Ascending aorta (tissue), 2 donors: ENCODE results near the gene ZNF124. TPM values are rescaled to one million over a fixed set of nuclear protein-coding genes. Genes with fewer than 3 reads are reported as not detected.
A peak's percentile ranks its signal among the peaks of the same experiment; 100 is the strongest.
"Not testable (repeated sequence)": the region's sequence is repeated elsewhere in the genome, so short reads cannot be mapped to it uniquely, and the experiment has no call there.

Source experiments
- DNase-seq, 2 donors: peaks; one replicate each; pipeline ENCODE4 v3.0.0-alpha.2; 2019; ENCODE audit warnings: low spot score in 2 of 2
- H3K27ac ChIP-seq, 2 donors: fragments of 200-600 bp; sonication (generic); one replicate each; pipeline ENCODE4 v1.5.1; 2016 to 2017; ENCODE audit warnings: mild to moderate bottlenecking in 1 of 2
- H3K27me3 ChIP-seq: fragments of 200-600 bp; sonication (generic); one replicate; pipeline ENCODE4 v1.5.1; 2017
- H3K36me3 ChIP-seq, 2 donors: fragments of 200-600 bp; sonication (generic); one replicate each; pipeline ENCODE4 v1.5.1; 2016
- H3K4me1 ChIP-seq, 2 donors: fragments of 200-600 bp; sonication (generic); one replicate each; pipeline ENCODE4 v1.5.1; 2016 to 2017; ENCODE audit warnings: mild to moderate bottlenecking in 1 of 2
- H3K4me3 ChIP-seq, 2 donors: fragments of 200-600 bp; sonication (generic); one replicate each; pipeline ENCODE4 v1.5.1; 2016 to 2017; ENCODE audit warnings: mild to moderate bottlenecking in 1 of 2
- H3K9me3 ChIP-seq, 2 donors: fragments of 200-600 bp; sonication (generic); one replicate each; pipeline ENCODE4 v1.5.1; 2016
- CTCF ChIP-seq, 3 experiments: fragments of 200-600 bp in 2 of 3; fragments of 450-650 bp in 1 of 3; sonication (generic) in 2 of 3; IDR thresholded peaks; one replicate each; pipeline ENCODE4 v1.5.1; 2016 to 2019; ENCODE audit warnings: antibody characterized with exemption in 3 of 3, mild to moderate bottlenecking in 1 of 3, moderate library complexity in 1 of 3
- intact Hi-C: fragments of 100-400 bp; cut with DNase I; formaldehyde crosslinking; loops from one replicate; pipeline ENCODE4 v1.15.1; 2023
- total RNA-seq: library from RNA; depleted of rRNA; stranded (reverse); fragments of >200 nt; gene quantifications from one replicate; pipeline ENCODE4 v1.1.0, GENCODE V29; 2016

ZNF124 gene
- total RNA-seq, 1 donor from 2014 or later, result 33.1 TPM

DNA sequence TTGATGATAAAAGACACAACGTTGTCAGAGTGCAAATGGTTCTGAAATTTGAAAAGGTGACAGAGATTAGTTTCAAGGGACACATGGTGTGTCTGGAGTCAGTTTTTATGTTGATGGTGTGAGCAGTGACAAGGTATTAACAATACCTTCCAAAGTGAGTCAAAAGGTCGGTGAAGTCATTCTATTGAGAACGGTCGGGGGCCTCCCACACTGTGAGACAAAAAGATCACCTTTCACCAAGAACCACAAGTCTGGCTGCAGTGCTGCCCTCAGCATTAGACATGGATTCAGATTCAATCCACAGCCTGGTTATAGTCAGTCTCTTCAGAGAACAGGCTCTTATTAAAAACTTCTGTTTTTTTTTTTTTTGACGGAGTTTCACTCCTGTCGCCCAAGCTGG is 26.5 kb downstream of the ZNF124 start:
- no peak overlapping the region for H3K4me3 ChIP-seq
- intact Hi-C loops, result no loop called here
- H3K9me3 ChIP-seq, result peaks cover 31 to 100% of the 10 kb centered on the region in 2 donors
- H3K4me1 ChIP-seq, result no peaks in the 10 kb centered on the region
- H3K36me3 ChIP-seq, result peaks cover 7 to 20% of the 10 kb centered on the region in 2 donors
- TF ChIP-seq CTCF (IDR thresholded peaks at IDR 0.05), result no peak
- no peaks in the 10 kb centered on the region for H3K27me3 ChIP-seq
- no peak for DNase-seq
- no peak overlapping the region for H3K27ac ChIP-seq

GRCh38 chr1:247139557-247139956 is 32.3 kb downstream of the ZNF124 start:
- H3K9me3 ChIP-seq, result peaks cover 73 to 100% of the 10 kb centered on the region in 2 donors
- H3K4me3 ChIP-seq, H3K36me3 ChIP-seq, H3K4me1 ChIP-seq, H3K27me3 ChIP-seq, H3K27ac ChIP-seq, DNase-seq, intact Hi-C loops: not testable (repeated sequence)

- no peak for DNase-seq
- no peak overlapping the region for H3K4me3 ChIP-seq
- intact Hi-C loops, result loop anchor here (5.0 kb wide), 1 partner anchor 36 kb away; no protein-coding TSS in a partner anchor
- no peak for TF ChIP-seq CTCF (IDR thresholded peaks at IDR 0.05)
- H3K27me3 ChIP-seq, result no peaks in the 10 kb centered on the region
- peaks cover 3 to 5% of the 10 kb centered on the region in 2 donors for H3K36me3 ChIP-seq
- no peaks in the 10 kb centered on the region for H3K4me1 ChIP-seq
- no peak overlapping the region for H3K27ac ChIP-seq
- peaks cover 29 to 64% of the 10 kb centered on the region in 2 donors for H3K9me3 ChIP-seq
Measured at GRCh38 chr1:247131236-247131635, 40.6 kb downstream of the ZNF124 start.

DNA sequence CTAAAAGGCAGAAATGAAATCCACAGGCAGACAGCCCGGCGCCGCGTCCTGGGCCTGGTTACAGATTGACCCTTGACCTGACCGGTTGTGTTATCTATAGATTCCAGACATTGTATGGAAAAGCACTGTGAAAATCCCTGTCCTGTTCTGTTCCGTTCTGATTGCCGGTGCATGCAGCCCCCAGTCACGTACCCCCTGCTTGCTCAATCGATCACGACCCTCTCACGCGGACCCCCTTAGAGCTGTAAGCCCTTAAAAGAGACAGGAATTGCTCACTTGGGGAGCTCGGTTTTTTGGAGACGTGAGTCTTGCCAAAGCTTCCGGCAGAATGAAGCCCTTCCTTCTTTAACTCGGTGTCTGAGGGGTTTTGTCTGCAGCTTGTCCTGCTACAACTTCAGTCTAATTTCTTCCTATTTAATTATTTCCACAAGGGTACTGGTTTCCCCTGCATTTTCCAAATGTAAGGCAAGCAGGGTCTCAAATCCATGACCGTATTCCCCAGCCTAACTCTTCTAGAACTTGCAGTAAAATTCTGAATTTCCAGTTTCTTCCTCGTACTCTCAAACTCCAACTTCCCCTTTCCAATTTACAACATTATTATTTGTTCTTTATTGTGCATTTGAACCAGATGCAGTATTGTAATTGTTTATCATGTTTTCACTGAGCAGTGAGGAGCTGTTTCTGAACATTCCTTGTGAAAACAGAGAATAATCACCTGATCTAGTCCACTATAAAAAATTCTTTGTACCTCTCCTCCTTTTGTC is 44.1 kb downstream of the ZNF124 start:
- intact Hi-C loops, DNase-seq, H3K27ac ChIP-seq, H3K4me1 ChIP-seq, H3K36me3 ChIP-seq, H3K27me3 ChIP-seq: not testable (repeated sequence)
- peak overlapping the region in 1 of 2 donors; percentile 26 for H3K4me3 ChIP-seq
- peaks cover 3 to 29% of the 10 kb centered on the region in 2 donors for H3K9me3 ChIP-seq

DNA sequence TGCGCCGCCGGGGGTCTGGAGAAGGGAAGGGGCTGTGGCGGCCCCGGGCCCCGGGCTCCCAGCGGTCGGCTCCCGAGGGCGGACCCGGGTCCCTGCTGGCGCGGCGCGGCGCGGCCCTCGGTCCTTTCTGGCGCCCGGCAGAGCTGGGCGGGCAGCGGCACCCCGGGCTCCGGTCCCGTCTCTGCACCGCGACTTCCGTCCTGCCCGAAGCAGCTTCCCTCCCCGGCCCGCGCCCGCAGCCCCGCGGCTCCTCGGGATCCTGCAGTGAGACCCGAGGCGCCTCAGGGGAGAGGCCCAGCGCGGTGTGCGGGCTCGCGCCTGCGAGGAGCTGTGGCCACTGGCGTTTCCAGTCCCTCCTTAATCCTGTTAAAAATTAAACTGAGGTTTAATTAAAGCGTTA is 45.2 kb downstream of the ZNF124 start:
- DNase-seq, intact Hi-C loops, H3K36me3 ChIP-seq, H3K4me1 ChIP-seq, H3K27ac ChIP-seq, H3K4me3 ChIP-seq, H3K27me3 ChIP-seq: not testable (repeated sequence)
- H3K9me3 ChIP-seq, result peaks cover 0 to 18% of the 10 kb centered on the region in 2 donors

DNA sequence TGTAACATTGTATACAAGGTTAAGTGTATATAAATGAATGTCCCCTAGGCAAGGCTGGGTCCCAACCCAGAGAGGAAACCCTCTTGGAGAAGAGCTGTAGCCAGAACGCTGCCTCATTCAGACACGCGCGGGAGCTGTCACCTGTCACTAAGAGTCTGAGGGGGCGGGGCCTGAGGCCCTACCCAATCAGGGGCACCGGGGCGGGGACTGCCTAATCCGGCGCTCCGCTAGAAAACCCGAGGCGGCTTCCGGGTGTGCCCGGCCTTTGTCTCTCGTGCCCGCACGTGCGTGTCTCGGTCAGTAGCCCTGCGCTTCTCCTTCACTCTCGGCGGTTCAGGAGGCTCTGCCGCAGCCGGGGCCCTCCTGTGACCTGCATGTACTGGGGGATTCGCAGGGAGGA is 45.7 kb downstream of the ZNF124 start:
- H3K36me3 ChIP-seq, H3K27me3 ChIP-seq, H3K4me3 ChIP-seq, intact Hi-C loops, H3K4me1 ChIP-seq, H3K27ac ChIP-seq, DNase-seq: not testable (repeated sequence)
- H3K9me3 ChIP-seq, result peaks cover 0 to 14% of the 10 kb centered on the region in 2 donors

GRCh38 chr1:247121382-247121781 is 50.4 kb downstream of the ZNF124 start:
- Histone ChIP-seq H3K9me3 (no peaks in the 10 kb centered on the region), H3K4me3 (no peak overlapping the region), H3K4me1 (no peaks in the 10 kb centered on the region), H3K27me3 (no peaks in the 10 kb centered on the region), H3K36me3 (no peaks in the 10 kb centered on the region), H3K27ac (no peak overlapping the region)
- no peak for DNase-seq
- intact Hi-C loops, result no loop called here
- TF ChIP-seq CTCF (IDR thresholded peaks at IDR 0.05), result no peak

GRCh38 chr1:247120408-247120668 is 51.5 kb downstream of the ZNF124 start:
- H3K27ac ChIP-seq, H3K4me3 ChIP-seq, DNase-seq, H3K27me3 ChIP-seq, H3K36me3 ChIP-seq, H3K9me3 ChIP-seq, intact Hi-C loops, H3K4me1 ChIP-seq: not testable (repeated sequence)
